BJ (cell line): Measurements from ENCODE around the gene CPAMD8. TPM values are rescaled to one million over a fixed set of nuclear protein-coding genes. Genes with fewer than 3 reads are reported as not detected.

Experiments
- CTCF ChIA-PET: fragments of 350-600 bp; formaldehyde crosslinking; extraction: SDS; loops from one replicate; lab custom pipeline; 2021; ENCODE audit warnings: antibody characterized with exemption, inconsistent platforms; lab: Yijun Ruan, JAX
- POLR2A ChIA-PET: fragments of 300-600 bp; sonication (Branson Sonifier 250); formaldehyde crosslinking; extraction: SDS; loops from one replicate; lab custom pipeline; 2021; ENCODE audit warnings: antibody characterized with exemption; lab: Charles Lee
- DNase-seq: peaks from one replicate; pipeline ENCODE4 v3.0.0-alpha.2; 2011; ENCODE audit warnings: low read depth
- H3K27me3 ChIP-seq: 2 replicates; pipeline ENCODE4 v1.6.0; 2011; ENCODE audit warnings: low read length; ENCODE audit not compliant: control insufficient read depth, insufficient read depth
- H3K36me3 ChIP-seq: 2 replicates; pipeline ENCODE4 v1.5.1; 2011; ENCODE audit warnings: low read length; ENCODE audit not compliant: control insufficient read depth, insufficient read depth
- H3K4me3 ChIP-seq: 2 replicates; pipeline ENCODE4 v1.5.1; 2011; ENCODE audit warnings: low read depth, mild to moderate bottlenecking, control low read depth, low read length
- polyA plus RNA-seq: library from polyadenylated mRNA; depleted of rRNA; stranded (reverse); fragments of >200 nt; gene quantifications from 2 replicates; pipeline ENCODE4 v1.2.3, GENCODE V29; 2011
- TF ChIP-seq, protein P1 (sequence below): IDR thresholded peaks from 2 replicates; pipeline ENCODE4 v1.5.1; 2011; ENCODE audit warnings: low read depth, mild to moderate bottlenecking, control low read depth, inconsistent platforms, low read length, moderate library complexity; ENCODE audit not compliant: insufficient read depth

CPAMD8 gene
- polyA plus RNA-seq, 1 experiment: 1.1 TPM

DNA sequence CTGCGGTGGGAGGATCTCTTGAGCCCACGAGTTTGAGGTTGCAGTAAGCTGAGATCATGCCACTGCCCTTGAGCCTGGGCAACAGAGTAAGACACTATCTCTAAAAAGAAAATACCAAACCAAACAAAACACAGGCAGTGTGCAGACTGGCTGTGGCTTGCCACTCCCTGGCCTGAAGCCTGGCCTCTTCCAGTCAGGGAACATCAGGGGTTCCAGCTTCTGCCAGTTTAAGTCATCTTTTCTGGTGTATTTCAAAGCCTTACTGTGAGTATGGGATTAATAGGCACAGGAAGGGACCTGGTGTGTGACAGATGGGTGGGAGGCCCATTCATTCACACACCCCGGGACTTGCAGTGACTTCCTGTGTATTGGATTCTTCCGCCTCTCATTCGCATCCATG, 164.8 kb downstream of the CPAMD8 start:
- H3K27me3 ChIP-seq: no peaks in the 10 kb centered on the region
- CTCF ChIA-PET: interaction anchor here (1.4 kb wide), 1 partner anchor 191 kb away, joined by 3 read pairs; no protein-coding TSS in a partner anchor
- POLR2A ChIA-PET: no interaction called here
- no peak overlapping the region for H3K4me3 ChIP-seq
- DNase-seq: no peak
- H3K36me3 ChIP-seq: peaks cover 23% of the 10 kb centered on the region
- TF ChIP-seq, protein P1, sequence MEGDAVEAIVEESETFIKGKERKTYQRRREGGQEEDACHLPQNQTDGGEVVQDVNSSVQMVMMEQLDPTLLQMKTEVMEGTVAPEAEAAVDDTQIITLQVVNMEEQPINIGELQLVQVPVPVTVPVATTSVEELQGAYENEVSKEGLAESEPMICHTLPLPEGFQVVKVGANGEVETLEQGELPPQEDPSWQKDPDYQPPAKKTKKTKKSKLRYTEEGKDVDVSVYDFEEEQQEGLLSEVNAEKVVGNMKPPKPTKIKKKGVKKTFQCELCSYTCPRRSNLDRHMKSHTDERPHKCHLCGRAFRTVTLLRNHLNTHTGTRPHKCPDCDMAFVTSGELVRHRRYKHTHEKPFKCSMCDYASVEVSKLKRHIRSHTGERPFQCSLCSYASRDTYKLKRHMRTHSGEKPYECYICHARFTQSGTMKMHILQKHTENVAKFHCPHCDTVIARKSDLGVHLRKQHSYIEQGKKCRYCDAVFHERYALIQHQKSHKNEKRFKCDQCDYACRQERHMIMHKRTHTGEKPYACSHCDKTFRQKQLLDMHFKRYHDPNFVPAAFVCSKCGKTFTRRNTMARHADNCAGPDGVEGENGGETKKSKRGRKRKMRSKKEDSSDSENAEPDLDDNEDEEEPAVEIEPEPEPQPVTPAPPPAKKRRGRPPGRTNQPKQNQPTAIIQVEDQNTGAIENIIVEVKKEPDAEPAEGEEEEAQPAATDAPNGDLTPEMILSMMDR: no peak

DNA sequence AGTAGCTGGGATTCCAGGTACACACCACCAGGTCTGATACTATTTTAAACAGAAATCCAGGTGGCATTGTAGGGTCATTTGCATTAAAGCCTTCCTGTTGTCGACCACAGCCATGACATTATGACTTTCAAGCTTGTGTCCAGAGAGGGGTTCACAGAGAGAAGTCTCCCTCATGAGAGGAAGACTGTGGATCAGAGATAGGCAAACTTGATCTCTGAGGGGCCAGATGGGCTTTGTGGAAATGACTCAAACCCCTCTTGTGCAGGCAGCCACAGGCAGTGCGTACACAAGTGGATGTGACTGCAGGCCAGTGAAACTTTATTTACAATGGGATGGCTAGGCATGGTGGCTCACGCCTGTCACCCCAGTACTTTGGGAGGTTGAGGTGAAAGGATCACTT, 165.6 kb downstream of the CPAMD8 start:
- ChIA-PET POLR2A (no interaction called here), CTCF (interaction anchor here (0.7 to 1.4 kb wide), 2 partner anchors 117 to 191 kb away, joined by 3 to 4 read pairs; no protein-coding TSS in a partner anchor)
- H3K4me3 ChIP-seq: no peak overlapping the region
- H3K27me3 ChIP-seq: no peaks in the 10 kb centered on the region
- TF ChIP-seq, protein P1: no peak
- H3K36me3 ChIP-seq: peaks cover 19% of the 10 kb centered on the region
- DNase-seq: no peak

DNA sequence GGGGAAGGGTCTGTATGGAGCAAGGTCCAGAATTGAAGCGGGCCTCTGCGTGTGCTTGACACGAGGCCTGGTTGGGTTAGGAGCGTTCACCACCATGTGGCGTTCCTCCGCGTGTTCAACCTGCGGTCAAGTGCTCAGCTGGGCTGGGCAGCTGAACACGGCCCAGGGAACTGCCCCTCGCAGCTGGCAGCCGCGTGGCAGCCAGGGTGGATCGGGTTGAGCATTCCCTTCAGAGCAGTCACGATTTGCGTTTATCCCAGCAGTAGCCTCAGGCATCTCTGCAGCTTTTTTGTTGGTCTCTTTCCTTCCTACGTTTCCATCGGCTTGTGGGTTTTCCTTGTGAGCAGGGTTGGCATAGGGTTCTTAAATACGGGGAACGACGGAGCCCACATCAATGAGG, 166.5 kb downstream of the CPAMD8 start:
- TF ChIP-seq, protein P1: no peak
- peaks cover 16% of the 10 kb centered on the region for H3K36me3 ChIP-seq
- CTCF ChIA-PET: interaction anchor here (0.8 to 1.4 kb wide), 2 partner anchors 35 to 192 kb away, joined by 3 read pairs; no protein-coding TSS in a partner anchor
- no peak overlapping the region for H3K4me3 ChIP-seq
- DNase-seq: peak; percentile 47
- H3K27me3 ChIP-seq: no peaks in the 10 kb centered on the region
- POLR2A ChIA-PET: no interaction called here

DNA sequence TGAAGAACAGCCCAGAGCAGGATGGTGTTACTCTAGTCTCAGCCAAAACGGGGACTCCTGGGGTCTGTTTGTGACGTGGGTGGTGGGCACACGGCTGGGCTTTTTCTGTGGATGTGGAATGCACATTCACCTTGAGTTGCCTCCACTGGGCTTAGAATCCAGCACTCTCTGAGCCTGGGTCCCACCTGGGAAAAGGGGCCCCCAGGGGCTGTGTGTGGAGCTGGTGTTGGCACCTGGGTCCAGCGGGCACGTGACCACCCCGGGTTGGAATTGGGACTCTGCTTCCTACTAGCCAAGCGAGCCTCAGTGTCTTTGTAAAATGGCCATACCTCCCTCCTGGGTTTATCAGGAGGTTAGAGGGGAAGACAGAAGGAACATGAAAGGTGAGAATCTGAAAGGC, 167.0 kb downstream of the CPAMD8 start:
- no peaks in the 10 kb centered on the region for H3K27me3 ChIP-seq
- H3K4me3 ChIP-seq: no peak overlapping the region
- DNase-seq: no peak
- TF ChIP-seq, protein P1: no peak
- ChIA-PET POLR2A (no interaction called here), CTCF (interaction anchor here (0.8 kb wide), 1 partner anchor 35 kb away, joined by 3 read pairs; no protein-coding TSS in a partner anchor)
- H3K36me3 ChIP-seq: peaks cover 16% of the 10 kb centered on the region

DNA sequence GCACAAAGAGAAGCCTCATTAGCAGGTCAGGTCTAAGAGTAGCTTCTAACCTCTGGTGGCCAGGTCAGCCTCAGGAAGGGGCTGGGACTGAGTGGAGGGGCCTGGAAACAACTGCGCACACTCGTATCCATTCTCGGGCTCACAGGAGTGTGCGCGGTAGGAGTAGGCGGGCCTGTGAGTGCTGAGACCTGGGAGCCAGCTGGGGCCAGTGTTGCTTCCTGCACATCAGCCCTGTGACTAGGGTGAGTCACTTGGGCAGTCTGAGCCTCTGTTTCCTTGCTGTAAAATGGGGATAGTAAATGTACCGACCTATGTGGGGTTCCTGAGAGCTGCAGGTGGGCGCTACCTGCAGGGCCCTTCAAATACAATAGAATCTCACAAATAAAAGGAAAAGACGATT, 170.5 kb downstream of the CPAMD8 start:
- POLR2A ChIA-PET: no interaction called here
- H3K36me3 ChIP-seq: peaks cover 19% of the 10 kb centered on the region

More for the DNA sequence above, 170.5 kb downstream of the CPAMD8 start:
- no peaks in the 10 kb centered on the region for H3K27me3 ChIP-seq
- CTCF ChIA-PET: no interaction called here
- DNase-seq: no peak
- TF ChIP-seq, protein P1: no peak
- no peak overlapping the region for H3K4me3 ChIP-seq
